ENCODE results near the gene POLR3B. TPM values are rescaled to one million over a fixed set of nuclear protein-coding genes. Genes with fewer than 3 reads are reported as not detected.
A peak's percentile ranks its signal among the peaks of the same experiment; 100 is the strongest.

Gene POLR3B
- 10 to 100 TPM in 3 of 4 donors, 1 to 10 TPM in 1; 9.6 to 14.6 (median 12.6) TPM for total RNA-seq

- peaks cover 11% of the 10 kb centered on the region for H3K4me1 ChIP-seq
- TF ChIP-seq CTCF (IDR thresholded peaks at IDR 0.05) (peak; percentile 79 to 90), POLR2A (IDR thresholded peaks at IDR 0.05) (peak in 1 of 2 donors; percentile 51), EP300 (IDR thresholded peaks at IDR 0.05) (no peak), POLR2AphosphoS5 (IDR thresholded peaks at IDR 0.05) (peak in 2 of 3 donors; percentile 90)
- peak within 1 kb of the TSS; percentile 91 for H3K27ac ChIP-seq
- H3K36me3 ChIP-seq = no peaks in the 10 kb centered on the region
- WGBS = under 1% methylated on average over 57 of the region's 63 CpGs
- H3K27me3 ChIP-seq = no peaks in the 10 kb centered on the region
- no peaks in the 10 kb centered on the region for H3K9me3 ChIP-seq
- peak within 1 kb of the TSS; percentile 70 for H3K4me3 ChIP-seq
- peak; percentile 98 to 99 for DNase-seq (ENCODE audit: low spot score in 2 of 2)
Measured at GRCh38 chr12:106357549-106358395, at the start of gene POLR3B. TSS of gene POLR3B (plus strand) at chr12:106357748. CDS start at chr12:106357880, 132 bp downstream.

GRCh38 chr12:106308121-106308520 lies 49.4 kb upstream of the POLR3B start:
- no peak for DNase-seq (ENCODE audit: low spot score in 2 of 2)
- no peak overlapping the region for H3K4me3 ChIP-seq
- no peak overlapping the region for H3K27ac ChIP-seq
- TF ChIP-seq POLR2AphosphoS5 (IDR thresholded peaks at IDR 0.05) = no peak
- TF ChIP-seq POLR2A (IDR thresholded peaks at IDR 0.05) = no peak
- TF ChIP-seq CTCF (IDR thresholded peaks at IDR 0.05) = no peak
- no peak for TF ChIP-seq EP300 (IDR thresholded peaks at IDR 0.05)
- peaks cover 78% of the 10 kb centered on the region for H3K4me1 ChIP-seq
- no peaks in the 10 kb centered on the region for H3K27me3 ChIP-seq
- no peaks in the 10 kb centered on the region for H3K9me3 ChIP-seq
- whole genome bisulfite sequencing = 67% methylated on average over 1 of the region's 1 CpG
- peaks cover 6% of the 10 kb centered on the region for H3K36me3 ChIP-seq

GRCh38 chr12:106308611-106309010 lies 48.9 kb upstream of the POLR3B start:
- no peak overlapping the region for H3K27ac ChIP-seq
- peaks cover 74% of the 10 kb centered on the region for H3K4me1 ChIP-seq
- H3K27me3 ChIP-seq = no peaks in the 10 kb centered on the region
- peaks cover 6% of the 10 kb centered on the region for H3K36me3 ChIP-seq
- no peak for DNase-seq (ENCODE audit: low spot score in 2 of 2)
- H3K4me3 ChIP-seq = no peak overlapping the region
- no peaks in the 10 kb centered on the region for H3K9me3 ChIP-seq
- 79% methylated on average over 3 of the region's 3 CpGs for WGBS
- TF ChIP-seq POLR2AphosphoS5 (IDR thresholded peaks at IDR 0.05) (no peak), EP300 (IDR thresholded peaks at IDR 0.05) (no peak), POLR2A (IDR thresholded peaks at IDR 0.05) (no peak), CTCF (IDR thresholded peaks at IDR 0.05) (no peak)

GRCh38 chr12:106309671-106310505 lies 47.7 kb upstream of the POLR3B start:
- Histone ChIP-seq H3K4me1 (peaks cover 61% of the 10 kb centered on the region), H3K27me3 (no peaks in the 10 kb centered on the region), H3K4me3 (no peak overlapping the region), H3K36me3 (peaks cover 18% of the 10 kb centered on the region), H3K9me3 (no peaks in the 10 kb centered on the region), H3K27ac (no peak overlapping the region)
- TF ChIP-seq CTCF (IDR thresholded peaks at IDR 0.05) = no peak
- no peak for TF ChIP-seq POLR2AphosphoS5 (IDR thresholded peaks at IDR 0.05)
- TF ChIP-seq POLR2A (IDR thresholded peaks at IDR 0.05) = no peak
- no peak for TF ChIP-seq EP300 (IDR thresholded peaks at IDR 0.05)
- DNase-seq (ENCODE audit: low spot score in 2 of 2) = no peak
- 85% methylated on average over 7 of the region's 7 CpGs for WGBS

- no peak for DNase-seq (ENCODE audit: low spot score in 2 of 2)
- peaks cover 53% of the 10 kb centered on the region for H3K4me1 ChIP-seq
- TF ChIP-seq POLR2AphosphoS5 (IDR thresholded peaks at IDR 0.05) (no peak), EP300 (IDR thresholded peaks at IDR 0.05) (no peak), POLR2A (IDR thresholded peaks at IDR 0.05) (no peak), CTCF (IDR thresholded peaks at IDR 0.05) (no peak)
Measured at GRCh38 chr12:106310687-106311086, 46.9 kb upstream of the POLR3B start.

More at GRCh38 chr12:106310687-106311086, 46.9 kb upstream of the POLR3B start:
- no peak overlapping the region for H3K27ac ChIP-seq
- 78% methylated on average over 5 of the region's 5 CpGs for WGBS
- H3K9me3 ChIP-seq = no peaks in the 10 kb centered on the region
- no peak overlapping the region for H3K4me3 ChIP-seq
- H3K36me3 ChIP-seq = peaks cover 26% of the 10 kb centered on the region
- H3K27me3 ChIP-seq = no peaks in the 10 kb centered on the region
